Loucy (cell line): Measurements from ENCODE around the gene TRPM1.

Source experiments
- EZH2phosphoT487 ChIP-seq: fragments of 200-600 bp; IDR thresholded peaks from 2 replicates; pipeline ENCODE4 v1.6.1; 2018; ENCODE audit warnings: antibody characterized with exemption, mild to moderate bottlenecking, moderate library complexity, borderline replicate concordance
- TF ChIP-seq, protein P1 (sequence below): fragments of 200-600 bp; sonication (generic); conservative IDR thresholded peaks from 2 replicates; pipeline ENCODE4 v1.5.1; 2014; ENCODE audit warnings: mild to moderate bottlenecking, antibody characterized with exemption, low read length

DNA sequence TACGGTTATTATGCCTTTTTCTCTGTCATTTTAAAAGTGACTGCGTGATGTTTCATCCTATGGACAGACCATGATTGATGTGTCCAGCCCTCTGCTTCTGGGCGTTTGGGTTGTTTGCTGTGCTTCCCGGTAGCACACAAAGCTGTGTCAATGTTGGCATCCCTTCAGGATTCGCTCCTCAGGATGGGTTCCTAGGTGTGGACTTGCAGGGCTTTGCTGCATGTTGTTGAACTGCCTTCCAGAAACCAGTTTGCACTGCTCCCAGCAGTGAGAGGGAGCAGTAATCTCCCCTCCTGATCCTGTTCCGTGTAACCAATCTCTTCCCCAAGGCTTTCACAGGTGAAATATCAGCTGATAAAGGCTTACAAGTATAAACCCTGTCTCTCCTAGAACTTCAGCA, 787 bp downstream of the TRPM1 start:
- TF ChIP-seq, protein P1, sequence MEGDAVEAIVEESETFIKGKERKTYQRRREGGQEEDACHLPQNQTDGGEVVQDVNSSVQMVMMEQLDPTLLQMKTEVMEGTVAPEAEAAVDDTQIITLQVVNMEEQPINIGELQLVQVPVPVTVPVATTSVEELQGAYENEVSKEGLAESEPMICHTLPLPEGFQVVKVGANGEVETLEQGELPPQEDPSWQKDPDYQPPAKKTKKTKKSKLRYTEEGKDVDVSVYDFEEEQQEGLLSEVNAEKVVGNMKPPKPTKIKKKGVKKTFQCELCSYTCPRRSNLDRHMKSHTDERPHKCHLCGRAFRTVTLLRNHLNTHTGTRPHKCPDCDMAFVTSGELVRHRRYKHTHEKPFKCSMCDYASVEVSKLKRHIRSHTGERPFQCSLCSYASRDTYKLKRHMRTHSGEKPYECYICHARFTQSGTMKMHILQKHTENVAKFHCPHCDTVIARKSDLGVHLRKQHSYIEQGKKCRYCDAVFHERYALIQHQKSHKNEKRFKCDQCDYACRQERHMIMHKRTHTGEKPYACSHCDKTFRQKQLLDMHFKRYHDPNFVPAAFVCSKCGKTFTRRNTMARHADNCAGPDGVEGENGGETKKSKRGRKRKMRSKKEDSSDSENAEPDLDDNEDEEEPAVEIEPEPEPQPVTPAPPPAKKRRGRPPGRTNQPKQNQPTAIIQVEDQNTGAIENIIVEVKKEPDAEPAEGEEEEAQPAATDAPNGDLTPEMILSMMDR: no peak
- TF ChIP-seq EZH2phosphoT487: no peak
